IMR-90 (cell line): Measurements from ENCODE around the gene GADL1.

ENCODE experiments used
- BHLHE40 ChIP-seq: fragments of 150-350 bp; IDR thresholded peaks from 2 replicates; pipeline ENCODE4 v1.6.1; 2016; ENCODE audit warnings: mild to moderate bottlenecking, low read depth, low read length
- CEBPB ChIP-seq: IDR thresholded peaks from 2 replicates; pipeline ENCODE4 v1.6.1; 2012; ENCODE audit warnings: low read depth, low read length, improper control_type of control experiment
- CTCF ChIP-seq: conservative IDR thresholded peaks from 2 replicates; pipeline ENCODE4 v1.5.1; 2012; ENCODE audit warnings: mild to moderate bottlenecking, low read depth, low read length, improper control_type of control experiment
- ELK1 ChIP-seq: fragments of 150-350 bp; IDR thresholded peaks from 2 replicates; pipeline ENCODE4 v1.6.1; 2016; ENCODE audit warnings: low read depth, mild to moderate bottlenecking, low read length, moderate library complexity, borderline replicate concordance
- FOS ChIP-seq: fragments of 150-350 bp; IDR thresholded peaks from 2 replicates; pipeline ENCODE4 v1.6.1; 2016; ENCODE audit warnings: low read depth, low read length
- MAFK ChIP-seq: IDR thresholded peaks from 2 replicates; pipeline ENCODE4 v1.6.1; 2012; ENCODE audit warnings: low read depth, low read length, improper control_type of control experiment
- MAZ ChIP-seq: IDR thresholded peaks from 2 replicates; pipeline ENCODE4 v1.6.1; 2012; ENCODE audit warnings: low read depth, mild to moderate bottlenecking, low read length, improper control_type of control experiment, moderate library complexity, borderline replicate concordance
- NFE2L2 ChIP-seq: fragments of 150-350 bp; IDR thresholded peaks from 2 replicates; pipeline ENCODE4 v1.6.1; 2016; ENCODE audit warnings: low read depth, mild to moderate bottlenecking, low read length
- POLR2A ChIP-seq: IDR thresholded peaks from 2 replicates; pipeline ENCODE4 v1.6.1; 2012; ENCODE audit warnings: mild to moderate bottlenecking, low read depth, low read length
- RAD21 ChIP-seq: IDR thresholded peaks from 2 replicates; pipeline ENCODE4 v1.6.1; 2012; ENCODE audit warnings: low read length, improper control_type of control experiment
- RFX5 ChIP-seq: IDR thresholded peaks from 2 replicates; pipeline ENCODE4 v1.8.0; 2012; ENCODE audit warnings: low read depth, mild to moderate bottlenecking, low read length, moderate library complexity
- TF ChIP-seq, protein P1 (sequence below): fragments of 150-350 bp; IDR thresholded peaks from 2 replicates; pipeline ENCODE4 v1.6.1; 2017; ENCODE audit warnings: mild to moderate bottlenecking, antibody characterized with exemption, low read length, low read depth

- TF ChIP-seq CTCF (no peak), BHLHE40 (no peak), POLR2A (no peak), MAZ (no peak), RAD21 (no peak), CEBPB (no peak), FOS (0 out of 2 replicates have a peak, but pooled peaks have one; percentile 20), RFX5 (no peak), ELK1 (no peak), MAFK (no peak), NFE2L2 (no peak)
- TF ChIP-seq, protein P1, sequence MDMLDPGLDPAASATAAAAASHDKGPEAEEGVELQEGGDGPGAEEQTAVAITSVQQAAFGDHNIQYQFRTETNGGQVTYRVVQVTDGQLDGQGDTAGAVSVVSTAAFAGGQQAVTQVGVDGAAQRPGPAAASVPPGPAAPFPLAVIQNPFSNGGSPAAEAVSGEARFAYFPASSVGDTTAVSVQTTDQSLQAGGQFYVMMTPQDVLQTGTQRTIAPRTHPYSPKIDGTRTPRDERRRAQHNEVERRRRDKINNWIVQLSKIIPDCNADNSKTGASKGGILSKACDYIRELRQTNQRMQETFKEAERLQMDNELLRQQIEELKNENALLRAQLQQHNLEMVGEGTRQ, result no peak
Measured at GRCh38 chr3:30688776-30689641, 205.5 kb downstream of the GADL1 start.
